Measurements from ENCODE around the gene ITGA11.

Gene ITGA11

GRCh38 chr15:68279779-68280753 is 151.9 kb downstream of the ITGA11 start:
- DNase-seq = peak; percentile 30

- DNase-seq = peak; percentile 78
Measured at GRCh38 chr15:68278595-68279405, 153.2 kb downstream of the ITGA11 start.

GRCh38 chr15:68278345-68278594 is 153.7 kb downstream of the ITGA11 start:
- DNase-seq = no peak

- DNase-seq = peak; percentile 91
Measured at GRCh38 chr15:68277603-68278344, 154.2 kb downstream of the ITGA11 start, which contains the start of gene FEM1B. Gene FEM1B, plus strand, starts transcription at chr15:68277745. Its CDS starts 673 bp downstream, at chr15:68278418.

- DNase-seq = peak; percentile 70
Measured at GRCh38 chr15:68277131-68277602, 154.8 kb downstream of the ITGA11 start.

- DNase-seq = no peak
Measured at GRCh38 chr15:68276668-68277067, 155.3 kb downstream of the ITGA11 start.

- no peak for DNase-seq
Measured at GRCh38 chr15:68275165-68275746, 156.7 kb downstream of the ITGA11 start.

GRCh38 chr15:68274201-68274848 is 157.6 kb downstream of the ITGA11 start:
- no peak for DNase-seq

GRCh38 chr15:68272721-68273271 is 159.2 kb downstream of the ITGA11 start:
- no peak for DNase-seq

GRCh38 chr15:68271854-68272471 is 160.0 kb downstream of the ITGA11 start:
- peak; percentile 27 for DNase-seq

- DNase-seq = no peak
Measured at GRCh38 chr15:68268405-68268804, 163.6 kb downstream of the ITGA11 start.

- DNase-seq = no peak
Measured at GRCh38 chr15:68265674-68266073, 166.3 kb downstream of the ITGA11 start.

- DNase-seq = no peak
Measured at GRCh38 chr15:68265081-68265480, 166.9 kb downstream of the ITGA11 start.

- DNase-seq = no peak
Measured at GRCh38 chr15:68264282-68264681, 167.7 kb downstream of the ITGA11 start.

- DNase-seq = no peak
Measured at GRCh38 chr15:68262514-68263356, 169.2 kb downstream of the ITGA11 start.

GRCh38 chr15:68261980-68262379 is 170.0 kb downstream of the ITGA11 start:
- DNase-seq = no peak

GRCh38 chr15:68261241-68261640 is 170.7 kb downstream of the ITGA11 start:
- no peak for DNase-seq

GRCh38 chr15:68259883-68260282 is 172.1 kb downstream of the ITGA11 start:
- peak; percentile 8 for DNase-seq

GRCh38 chr15:68258692-68259091 is 173.3 kb downstream of the ITGA11 start:
- DNase-seq = no peak

Data from NCI-H69 (cell line).